SK-N-SH (cell line): ENCODE results near the gene LCE4A. TPM values are rescaled to one million over a fixed set of nuclear protein-coding genes. Genes with fewer than 3 reads are reported as not detected.

Experiments used
- CTCF ChIA-PET: fragments of 300-600, 350-600 bp; formaldehyde crosslinking; extraction: SDS; loops from one replicate; lab custom pipeline; 2021; lab: Yijun Ruan, JAX
- POLR2A ChIA-PET: fragments of 350-600 bp; sonication (Branson Sonifier 250); formaldehyde crosslinking; extraction: SDS; loops from one replicate; lab custom pipeline; 2020; ENCODE audit warnings: antibody characterized with exemption, inconsistent platforms; lab: Yijun Ruan, JAX
- DNase-seq: peaks from one replicate; pipeline ENCODE4 v3.0.0; 2012
- H2AFZ ChIP-seq: fragments of 200-600 bp; sonication (generic); 2 replicates; pipeline ENCODE4 v1.8.1; 2016; ENCODE audit warnings: antibody characterized with exemption, mild to moderate bottlenecking, low read depth
- H3F3A ChIP-seq: fragments of 200-600 bp; sonication (generic); replicated peaks from 2 replicates; pipeline ENCODE3; 2016; ENCODE audit warnings: antibody characterized with exemption, mild to moderate bottlenecking; ENCODE audit not compliant: insufficient read depth
- H3K27ac ChIP-seq, 2 experiments: fragments of 200-500 bp in 1 of 2; fragments of 200-600 bp in 1 of 2; sonication (Bioruptor generic) in 1 of 2; sonication (generic), shearing (Covaris generic) in 1 of 2; 2 replicates each; pipeline versions ENCODE4 v1.5.1 to v1.6.1; 2014 to 2016; ENCODE audit warnings: low read depth in 2 of 2, inconsistent platforms in 1 of 2, low read length in 1 of 2, mild to moderate bottlenecking in 1 of 2, mixed read lengths in 1 of 2
- H3K27me3 ChIP-seq: fragments of 200-600 bp; sonication (generic), shearing (Covaris generic); 2 replicates; pipeline ENCODE4 v1.6.1; 2016; ENCODE audit warnings: mixed run types; ENCODE audit not compliant: insufficient read depth
- H3K36me3 ChIP-seq, 2 experiments: fragments of 200-500 bp in 1 of 2; fragments of 200-600 bp in 1 of 2; sonication (Bioruptor generic) in 1 of 2; sonication (generic) in 1 of 2; replicated peaks in 1 of 2; 2 replicates each; pipeline versions ENCODE3 to v1.5.1; 2014 to 2016; ENCODE audit warnings: low read length in 1 of 2, mild to moderate bottlenecking in 1 of 2; ENCODE audit not compliant: insufficient read depth in 2 of 2, control insufficient read depth in 1 of 2
- H3K4me1 ChIP-seq, 2 experiments: fragments of 200-500 bp in 1 of 2; fragments of 200-600 bp in 1 of 2; sonication (Bioruptor generic) in 1 of 2; sonication (generic), shearing (Covaris generic) in 1 of 2; 2 replicates each; pipeline versions ENCODE4 v1.5.1 to v1.6.1; 2014 to 2016; ENCODE audit warnings: low read depth in 1 of 2, low read length in 1 of 2, mixed run types in 1 of 2; ENCODE audit not compliant: insufficient read depth in 2 of 2, control insufficient read depth in 1 of 2
- H3K4me2 ChIP-seq: fragments of 200-600 bp; sonication (generic), shearing (Covaris generic); 2 replicates; pipeline ENCODE4 v1.6.1; 2017; ENCODE audit warnings: mixed run types
- H3K4me3 ChIP-seq, 2 experiments: fragments of 200-500 bp in 1 of 2; fragments of 200-600 bp in 1 of 2; sonication (Bioruptor generic) in 1 of 2; sonication (generic), shearing (Covaris generic) in 1 of 2; 2 replicates each; pipeline versions ENCODE4 v1.5.1 to v1.8.1; 2014 to 2016; ENCODE audit warnings: low read depth in 2 of 2, inconsistent platforms in 1 of 2, low read length in 1 of 2, mild to moderate bottlenecking in 1 of 2, mixed read lengths in 1 of 2, moderate library complexity in 1 of 2
- H3K79me2 ChIP-seq: fragments of 200-600 bp; sonication (generic); 2 replicates; pipeline ENCODE4 v1.8.1; 2017; ENCODE audit warnings: mild to moderate bottlenecking; ENCODE audit not compliant: insufficient read depth
- H3K9ac ChIP-seq: fragments of 200-600 bp; sonication (generic); 2 replicates; pipeline ENCODE4 v1.6.1; 2017; ENCODE audit warnings: mixed run types
- H3K9me2 ChIP-seq: fragments of 200-600 bp; sonication (generic); 2 replicates; pipeline ENCODE4 v1.6.1; 2017; ENCODE audit warnings: mixed run types
- H3K9me3 ChIP-seq: fragments of 200-600 bp; sonication (generic); 2 replicates; pipeline ENCODE4 v1.6.1; 2017; ENCODE audit warnings: mixed run types, mild to moderate bottlenecking, moderate library complexity
- H4K20me1 ChIP-seq: fragments of 200-600 bp; sonication (generic); 2 replicates; pipeline ENCODE4 v1.6.1; 2017; ENCODE audit warnings: mild to moderate bottlenecking, mixed run types; ENCODE audit not compliant: insufficient read depth
- CHD2 ChIP-seq: fragments of 150-350 bp; IDR thresholded peaks from 2 replicates; pipeline ENCODE4 v1.6.1; 2018; ENCODE audit warnings: low read length; ENCODE audit not compliant: partially characterized antibody
- EP300 ChIP-seq, 2 experiments: IDR thresholded peaks; 2 replicates each; pipeline versions ENCODE4 v1.4.0 to v1.6.1; 2012; ENCODE audit warnings: borderline replicate concordance in 1 of 2, low read depth in 1 of 2, low read length in 1 of 2
- FOSL2 ChIP-seq: IDR thresholded peaks from 2 replicates; pipeline ENCODE4 v1.4.0; 2012; ENCODE audit warnings: low read depth, mild to moderate bottlenecking, moderate library complexity, borderline replicate concordance
- GATA2 ChIP-seq: sonication (generic); formaldehyde crosslinking; IDR thresholded peaks from 2 replicates; pipeline ENCODE4 v1.5.0; 2020; ENCODE audit warnings: mild to moderate bottlenecking, missing genetic modification reagents
- JUND ChIP-seq: IDR thresholded peaks from 2 replicates; pipeline ENCODE4 v1.4.0; 2012
- MEF2A ChIP-seq: IDR thresholded peaks from 2 replicates; pipeline ENCODE4 v1.4.0; 2012; ENCODE audit warnings: low read depth, borderline replicate concordance
- MXI1 ChIP-seq: IDR thresholded peaks from 2 replicates; pipeline ENCODE4 v1.6.1; 2012; ENCODE audit warnings: mild to moderate bottlenecking, low read depth, low read length, improper control_type of control experiment
- NFIC ChIP-seq: IDR thresholded peaks from 2 replicates; pipeline ENCODE4 v1.4.0; 2012; ENCODE audit warnings: borderline replicate concordance
- NRF1 ChIP-seq: IDR thresholded peaks from 2 replicates; pipeline ENCODE4 v1.6.1; 2012; ENCODE audit warnings: low read depth, mild to moderate bottlenecking, low read length
- POLR2AphosphoS5 ChIP-seq: IDR thresholded peaks from 2 replicates; pipeline ENCODE4 v1.6.1; 2012; ENCODE audit warnings: low read depth, low read length
- RCOR1 ChIP-seq: fragments of 150-350 bp; IDR thresholded peaks from 2 replicates; pipeline ENCODE4 v1.6.1; 2017; ENCODE audit warnings: antibody characterized with exemption, low read length
- REST ChIP-seq: IDR thresholded peaks from 2 replicates; pipeline ENCODE4 v1.6.1; 2012; ENCODE audit warnings: mild to moderate bottlenecking, low read depth, low read length, moderate library complexity
- RFX5 ChIP-seq: IDR thresholded peaks from 2 replicates; pipeline ENCODE4 v1.6.1; 2012; ENCODE audit warnings: mild to moderate bottlenecking, improper control_type of control experiment, low read length
- RXRA ChIP-seq: IDR thresholded peaks from 2 replicates; pipeline ENCODE4 v1.4.0; 2012; ENCODE audit warnings: low read depth, mild to moderate bottlenecking, borderline replicate concordance
- SIN3A ChIP-seq: IDR thresholded peaks from 2 replicates; pipeline ENCODE4 v1.6.1; 2012; ENCODE audit warnings: low read depth, mild to moderate bottlenecking, low read length, moderate library complexity, borderline replicate concordance
- TEAD4 ChIP-seq: IDR thresholded peaks from 2 replicates; pipeline ENCODE4 v1.4.0; 2012; ENCODE audit warnings: mild to moderate bottlenecking, borderline replicate concordance; ENCODE audit not compliant: insufficient read depth
- USF1 ChIP-seq: IDR thresholded peaks from 2 replicates; pipeline ENCODE4 v1.4.0; 2012; ENCODE audit warnings: low read depth, borderline replicate concordance
- YY1 ChIP-seq: IDR thresholded peaks from 2 replicates; pipeline ENCODE4 v1.4.0; 2012; ENCODE audit warnings: low read depth, mild to moderate bottlenecking
- WGBS: methylation state at CpG from one replicate; pipeline ENCODE4 v1.1.6; 2017; ENCODE audit warnings: low lambda C conversion rate; 5-methylcytosine and 5-hydroxymethylcytosine counted together
- polyA plus RNA-seq, 3 experiments: library from polyadenylated mRNA; depleted of rRNA; stranded (reverse); fragments of >200 nt; gene quantifications; 2 replicates each; pipeline ENCODE4 v1.2.3, GENCODE V29; 2012
- TF ChIP-seq, protein P1 (sequence below): IDR thresholded peaks from 2 replicates; pipeline ENCODE4 v1.4.0; 2012; ENCODE audit warnings: low read depth, borderline replicate concordance
- TF ChIP-seq, protein P2 (sequence below): IDR thresholded peaks from 2 replicates; pipeline ENCODE4; 2012

The LCE4A gene
- polyA plus RNA-seq, 1 of the 3 experiments (the other 2 are of a cell fraction), result not detected

DNA sequence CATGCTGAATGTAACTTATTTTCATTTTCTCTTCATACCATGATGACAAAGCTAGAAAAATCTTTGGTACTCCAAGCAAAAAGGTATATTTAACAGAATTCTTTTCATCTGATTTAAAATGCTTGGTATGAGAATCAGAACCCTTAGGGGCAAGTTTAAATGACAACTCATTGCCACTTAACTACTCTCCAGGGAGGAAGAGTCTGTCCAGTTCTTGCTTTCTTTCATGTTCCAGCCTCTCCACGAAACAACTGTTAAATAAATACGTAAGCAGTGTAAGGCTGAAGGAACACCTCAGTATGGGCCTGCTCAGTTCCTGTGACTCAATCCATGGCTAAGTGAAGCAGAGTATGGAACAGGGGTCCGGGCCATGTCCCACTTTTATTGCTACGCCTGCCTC, 8.2 kb upstream of the LCE4A start:
- Histone ChIP-seq H3K9me3 (no peaks in the 10 kb centered on the region), H2AFZ (no peak overlapping the region), H3K27ac (no peak overlapping the region), H3K9me2 (no peaks in the 10 kb centered on the region), H4K20me1 (no peaks in the 10 kb centered on the region), H3K79me2 (no peaks in the 10 kb centered on the region), H3K4me1 (no peaks in the 10 kb centered on the region), H3K27me3 (no peaks in the 10 kb centered on the region), H3F3A (no peaks in the 10 kb centered on the region), H3K36me3 (no peaks in the 10 kb centered on the region), H3K9ac (no peak overlapping the region), H3K4me3 (no peak overlapping the region), H3K4me2 (no peak overlapping the region)
- TF ChIP-seq GATA2 (no peak), CHD2 (no peak), REST (no peak), RCOR1 (no peak)
- TF ChIP-seq, protein P1, sequence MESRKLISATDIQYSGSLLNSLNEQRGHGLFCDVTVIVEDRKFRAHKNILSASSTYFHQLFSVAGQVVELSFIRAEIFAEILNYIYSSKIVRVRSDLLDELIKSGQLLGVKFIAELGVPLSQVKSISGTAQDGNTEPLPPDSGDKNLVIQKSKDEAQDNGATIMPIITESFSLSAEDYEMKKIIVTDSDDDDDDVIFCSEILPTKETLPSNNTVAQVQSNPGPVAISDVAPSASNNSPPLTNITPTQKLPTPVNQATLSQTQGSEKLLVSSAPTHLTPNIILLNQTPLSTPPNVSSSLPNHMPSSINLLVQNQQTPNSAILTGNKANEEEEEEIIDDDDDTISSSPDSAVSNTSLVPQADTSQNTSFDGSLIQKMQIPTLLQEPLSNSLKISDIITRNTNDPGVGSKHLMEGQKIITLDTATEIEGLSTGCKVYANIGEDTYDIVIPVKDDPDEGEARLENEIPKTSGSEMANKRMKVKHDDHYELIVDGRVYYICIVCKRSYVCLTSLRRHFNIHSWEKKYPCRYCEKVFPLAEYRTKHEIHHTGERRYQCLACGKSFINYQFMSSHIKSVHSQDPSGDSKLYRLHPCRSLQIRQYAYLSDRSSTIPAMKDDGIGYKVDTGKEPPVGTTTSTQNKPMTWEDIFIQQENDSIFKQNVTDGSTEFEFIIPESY, result no peak
- 4% methylated on average over 4 of the region's 4 CpGs for WGBS
- ChIA-PET CTCF (no interaction called here), POLR2A (no interaction called here)
- no peak for DNase-seq

DNA sequence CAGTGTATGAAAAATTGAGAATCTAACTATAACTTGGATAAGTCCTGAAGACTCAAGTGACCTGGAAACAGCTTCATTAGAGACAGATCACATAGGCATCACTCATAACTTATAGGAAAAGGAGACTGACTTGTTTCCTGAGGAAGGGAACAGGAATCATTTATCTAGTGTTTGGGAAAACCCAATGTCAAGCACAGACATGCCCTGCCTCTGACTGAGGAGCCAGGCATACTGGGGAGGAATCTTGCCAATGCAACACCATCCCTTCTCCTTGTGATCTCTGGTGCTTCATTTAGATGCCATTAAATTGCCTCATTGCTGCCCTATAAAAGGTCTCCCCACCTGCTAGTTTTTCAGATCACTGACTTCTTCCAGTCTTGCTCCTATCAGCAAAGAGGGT, 10.3 kb downstream of the LCE4A start:
- CTCF ChIA-PET, result no interaction called here
- H3F3A ChIP-seq, result no peaks in the 10 kb centered on the region
- H3K9me3 ChIP-seq, result no peaks in the 10 kb centered on the region
- no peak overlapping the region for H3K27ac ChIP-seq
- H3K9ac ChIP-seq, result no peak overlapping the region
- no peaks in the 10 kb centered on the region for H3K9me2 ChIP-seq
- H4K20me1 ChIP-seq, result no peaks in the 10 kb centered on the region
- H2AFZ ChIP-seq, result no peak overlapping the region
- H3K4me2 ChIP-seq, result no peak overlapping the region
- no peaks in the 10 kb centered on the region for H3K79me2 ChIP-seq
- POLR2A ChIA-PET, result no interaction called here
- H3K4me3 ChIP-seq, result no peak overlapping the region
- H3K27me3 ChIP-seq, result 0 out of 2 replicates have a peak, but pooled peaks cover 4% of the 10 kb centered on the region
- DNase-seq, result no peak
- H3K36me3 ChIP-seq, result no peaks in the 10 kb centered on the region
- H3K4me1 ChIP-seq, result no peaks in the 10 kb centered on the region
- TF ChIP-seq, protein P2, sequence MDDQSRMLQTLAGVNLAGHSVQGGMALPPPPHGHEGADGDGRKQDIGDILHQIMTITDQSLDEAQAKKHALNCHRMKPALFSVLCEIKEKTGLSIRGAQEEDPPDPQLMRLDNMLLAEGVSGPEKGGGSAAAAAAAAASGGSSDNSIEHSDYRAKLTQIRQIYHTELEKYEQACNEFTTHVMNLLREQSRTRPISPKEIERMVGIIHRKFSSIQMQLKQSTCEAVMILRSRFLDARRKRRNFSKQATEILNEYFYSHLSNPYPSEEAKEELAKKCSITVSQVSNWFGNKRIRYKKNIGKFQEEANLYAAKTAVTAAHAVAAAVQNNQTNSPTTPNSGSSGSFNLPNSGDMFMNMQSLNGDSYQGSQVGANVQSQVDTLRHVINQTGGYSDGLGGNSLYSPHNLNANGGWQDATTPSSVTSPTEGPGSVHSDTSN, result no peak
- TF ChIP-seq FOSL2 (no peak), MEF2A (no peak), JUND (no peak), MXI1 (no peak), NRF1 (no peak), RXRA (no peak), YY1 (no peak), RFX5 (no peak), EP300 (IDR thresholded peaks at IDR 0.05; ENCODE audit: borderline replicate concordance in 1 of 2, low read depth in 1 of 2, low read length in 1 of 2) (no peak), SIN3A (no peak), NFIC (no peak), USF1 (no peak), POLR2AphosphoS5 (no peak), TEAD4 (no peak)
- TF ChIP-seq, protein P1, result no peak
